Measurements from ENCODE around the gene ATP2B3. TPM values are rescaled to one million over a fixed set of nuclear protein-coding genes. Genes with fewer than 3 reads are reported as not detected.

Gene ATP2B3
- polyA plus RNA-seq, 3 donors, result 0.01 TPM; not detected in 2

- Mint-ChIP-seq H3K27ac (peak overlapping the region in 1 of 7 donors; percentile 42), H3K4me1 (peaks cover 6% of the 10 kb centered on the region), H3K9me3 (peaks cover 0 to 2% (median 0%) of the 10 kb centered on the region in 7 donors), H3K36me3 (no peaks in the 10 kb centered on the region), H3K27me3 (ENCODE audit: low read depth in 3 of 3) (peaks cover 7 to 26% (median 7%) of the 10 kb centered on the region in 3 donors), H3K4me3 (no peak overlapping the region)
- Histone ChIP-seq H3K4me3 (replicated peaks in 1 of 3; ENCODE audit: low read depth in 2 of 3, low read length in 3 of 3) (no peak overlapping the region), H3K9me3 (replicated peaks in 1 of 2; ENCODE audit: control insufficient read depth in 1 of 2, insufficient read depth in 1 of 2, low read length in 2 of 2) (no peaks in the 10 kb centered on the region), H3K79me2 (ENCODE audit: insufficient read depth, low read length) (no peaks in the 10 kb centered on the region), H3K27ac (ENCODE audit: low read depth in 1 of 2, low read length in 2 of 2) (no peak overlapping the region), H3K4me1 (ENCODE audit: control insufficient read depth in 1 of 2, insufficient read depth in 2 of 2, low read length in 2 of 2) (peaks cover under 1 to 1% of the 10 kb centered on the region in 2 donors), H3K27me3 (ENCODE audit: control insufficient read depth in 2 of 2, insufficient read depth in 2 of 2, low read length in 2 of 2) (no peaks in the 10 kb centered on the region), H3K9ac (ENCODE audit: insufficient read depth, low read length, poor library complexity, severe bottlenecking) (no peak overlapping the region), H2AFZ (ENCODE audit: insufficient read depth, low read depth, low read length, poor library complexity, severe bottlenecking) (no peak overlapping the region), H4K20me1 (ENCODE audit: insufficient read depth, low read length) (no peaks in the 10 kb centered on the region), H3K36me3 (replicated peaks in 1 of 2; ENCODE audit: control insufficient read depth in 1 of 2, insufficient read depth in 2 of 2, low read length in 2 of 2) (no peaks in the 10 kb centered on the region), H3K4me2 (replicated peaks; ENCODE audit: extremely low read depth, low read length, poor library complexity, severe bottlenecking) (no peak overlapping the region)
- intact Hi-C loops (cut with micrococcal nuclease), result no loop called here
- 100% methylated on average over 3 of the region's 10 CpGs for WGBS (ENCODE audit: insufficient coverage)
- TF ChIP-seq CTCF (IDR thresholded peaks at IDR 0.05), result no peak
- no peak for DNase-seq
Observed at GRCh38 chrX:153576239-153576870, 58.9 kb downstream of the ATP2B3 start.

- H3K4me3 Mint-ChIP-seq, result no peak overlapping the region
- Histone ChIP-seq H3K27ac (ENCODE audit: low read depth in 1 of 2, low read length in 2 of 2) (no peak overlapping the region), H2AFZ (ENCODE audit: insufficient read depth, low read depth, low read length, poor library complexity, severe bottlenecking) (no peak overlapping the region), H3K9me3 (replicated peaks in 1 of 2; ENCODE audit: control insufficient read depth in 1 of 2, insufficient read depth in 1 of 2, low read length in 2 of 2) (no peaks in the 10 kb centered on the region), H3K36me3 (replicated peaks in 1 of 2; ENCODE audit: control insufficient read depth in 1 of 2, insufficient read depth in 2 of 2, low read length in 2 of 2) (no peaks in the 10 kb centered on the region), H3K4me2 (replicated peaks; ENCODE audit: extremely low read depth, low read length, poor library complexity, severe bottlenecking) (no peak overlapping the region), H3K4me1 (ENCODE audit: control insufficient read depth in 1 of 2, insufficient read depth in 2 of 2, low read length in 2 of 2) (no peaks in the 10 kb centered on the region), H3K9ac (ENCODE audit: insufficient read depth, low read length, poor library complexity, severe bottlenecking) (no peak overlapping the region), H3K27me3 (ENCODE audit: control insufficient read depth in 2 of 2, insufficient read depth in 2 of 2, low read length in 2 of 2) (no peaks in the 10 kb centered on the region), H3K79me2 (ENCODE audit: insufficient read depth, low read length) (no peaks in the 10 kb centered on the region), H4K20me1 (ENCODE audit: insufficient read depth, low read length) (no peaks in the 10 kb centered on the region), H3K4me3 (replicated peaks in 1 of 3; ENCODE audit: low read depth in 2 of 3, low read length in 3 of 3) (no peak overlapping the region)
- intact Hi-C loops (cut with micrococcal nuclease), result no loop called here
- peaks cover 3% of the 10 kb centered on the region for H3K4me1 Mint-ChIP-seq
- H3K36me3 Mint-ChIP-seq, result no peaks in the 10 kb centered on the region
- WGBS (ENCODE audit: insufficient coverage), result 100% methylated on average over 1 of the region's 6 CpGs
- H3K27ac Mint-ChIP-seq, result no peak overlapping the region
- peaks cover 5 to 32% (median 7%) of the 10 kb centered on the region in 3 donors for H3K27me3 Mint-ChIP-seq (ENCODE audit: low read depth in 3 of 3)
- peaks cover 0 to 2% (median 0%) of the 10 kb centered on the region in 7 donors for H3K9me3 Mint-ChIP-seq
- no peak for TF ChIP-seq CTCF (IDR thresholded peaks at IDR 0.05)
- no peak for DNase-seq
Observed at GRCh38 chrX:153576961-153577360, 59.5 kb downstream of the ATP2B3 start.

Data from CD14-positive monocyte (primary cell).